Urinary bladder (tissue), 4 donors: ENCODE measurements around the gene SERGEF. TPM values are rescaled to one million over a fixed set of nuclear protein-coding genes. Genes with fewer than 3 reads are reported as not detected.

ENCODE experiments used
- DNase-seq: peaks from one replicate; pipeline ENCODE4 v3.0.0-alpha.2; 2015; ENCODE audit errors: extremely low spot score
- H3K27ac ChIP-seq: one replicate; pipeline ENCODE4 v1.5.1; 2013; ENCODE audit warnings: low read depth, mild to moderate bottlenecking, moderate library complexity
- H3K36me3 ChIP-seq: one replicate; pipeline ENCODE4 v1.6.1; 2013; ENCODE audit warnings: mild to moderate bottlenecking, moderate library complexity; ENCODE audit not compliant: insufficient read depth
- H3K4me1 ChIP-seq: one replicate; pipeline ENCODE4 v1.6.1; 2013; ENCODE audit warnings: mild to moderate bottlenecking, moderate library complexity; ENCODE audit not compliant: insufficient read depth
- H3K4me3 ChIP-seq: one replicate; pipeline ENCODE4 v1.5.1; 2013; ENCODE audit warnings: low read depth, low read length
- WGBS: extraction: QIAGEN DNeasy Blood & Tissue Kit; methylation state at CpG from one replicate; pipeline ENCODE4 v1.1.7; 2013; 5-methylcytosine and 5-hydroxymethylcytosine counted together
- polyA plus RNA-seq: library from polyadenylated mRNA; stranded (reverse); fragments of 200-250 nt; gene quantifications from one replicate; pipeline ENCODE4 v1.2.3, GENCODE V29; 2013
- total RNA-seq: library from RNA; depleted of rRNA; stranded (reverse); fragments of >200 nt; gene quantifications from one replicate; pipeline ENCODE4 v1.2.3, GENCODE V29; 2014
- donor health status: healthy with polysubstance abuse.
- donor health status: healthy.

SERGEF gene
- total RNA-seq (14.1 TPM), polyA plus RNA-seq (45.3 TPM)

- peak; percentile 52 for DNase-seq
- Histone ChIP-seq H3K4me1 (no peaks in the 10 kb centered on the region), H3K36me3 (no peaks in the 10 kb centered on the region), H3K27ac (peak within 1 kb of the TSS; percentile 67), H3K4me3 (peak within 1 kb of the TSS; percentile 76)
- WGBS, result under 1% methylated on average over 92 of the region's 93 CpGs
These were observed at the start of gene SERGEF for GRCh38 chr11:18012906-18013781. SERGEF (minus strand) TSS chr11:18013047; CDS start chr11:18013010, 37 bp downstream.

GRCh38 chr11:18061351-18061750, 48.5 kb upstream of the SERGEF start:
- H3K27ac ChIP-seq, result no peak overlapping the region
- no peak for DNase-seq
- H3K36me3 ChIP-seq, result no peaks in the 10 kb centered on the region
- no peak overlapping the region for H3K4me3 ChIP-seq
- 87% methylated on average over 2 of the region's 2 CpGs for WGBS
- no peaks in the 10 kb centered on the region for H3K4me1 ChIP-seq

- Histone ChIP-seq H3K27ac (no peak overlapping the region), H3K36me3 (no peaks in the 10 kb centered on the region), H3K4me1 (no peaks in the 10 kb centered on the region), H3K4me3 (no peak overlapping the region)
- 83% methylated on average over 1 of the region's 1 CpG for WGBS
- DNase-seq, result no peak
These were observed 43.8 kb upstream of the SERGEF start for GRCh38 chr11:18056561-18057181.

- Histone ChIP-seq H3K27ac (no peak overlapping the region), H3K36me3 (no peaks in the 10 kb centered on the region), H3K4me1 (no peaks in the 10 kb centered on the region), H3K4me3 (no peak overlapping the region)
- WGBS, result 87% methylated on average over 10 of the region's 10 CpGs
- DNase-seq, result no peak
These were observed 41.8 kb upstream of the SERGEF start for GRCh38 chr11:18054511-18055103.

- WGBS, result 62% methylated on average over 2 of the region's 2 CpGs
- no peaks in the 10 kb centered on the region for H3K4me1 ChIP-seq
- no peak overlapping the region for H3K4me3 ChIP-seq
- no peak for DNase-seq
- H3K27ac ChIP-seq, result no peak overlapping the region
- H3K36me3 ChIP-seq, result no peaks in the 10 kb centered on the region
These were observed 38.0 kb upstream of the SERGEF start for GRCh38 chr11:18050848-18051247.

GRCh38 chr11:18046116-18046777, 33.4 kb upstream of the SERGEF start, which contains the start of gene TPH1:
TPH1 (minus strand) TSS chr11:18046269; CDS start chr11:18040762, 5,507 bp downstream.
- Histone ChIP-seq H3K4me3 (no peak within 1 kb of the TSS), H3K36me3 (no peaks in the 10 kb centered on the region), H3K27ac (no peak within 1 kb of the TSS), H3K4me1 (no peaks in the 10 kb centered on the region)
- no peak for DNase-seq
- WGBS, result 8% methylated on average over 36 of the region's 36 CpGs

- DNase-seq, result no peak
- H3K36me3 ChIP-seq, result no peaks in the 10 kb centered on the region
- H3K4me1 ChIP-seq, result no peaks in the 10 kb centered on the region
- H3K27ac ChIP-seq, result no peak overlapping the region
- H3K4me3 ChIP-seq, result no peak overlapping the region
These were observed 23.6 kb upstream of the SERGEF start for GRCh38 chr11:18036456-18036855.

- no peak overlapping the region for H3K27ac ChIP-seq
- WGBS, result 74% methylated on average over 2 of the region's 2 CpGs
- H3K4me1 ChIP-seq, result no peaks in the 10 kb centered on the region
- no peak for DNase-seq
- no peaks in the 10 kb centered on the region for H3K36me3 ChIP-seq
- no peak overlapping the region for H3K4me3 ChIP-seq
These were observed 14.6 kb upstream of the SERGEF start for GRCh38 chr11:18027475-18027874.

- no peaks in the 10 kb centered on the region for H3K4me1 ChIP-seq
- H3K27ac ChIP-seq, result no peak overlapping the region
- no peak overlapping the region for H3K4me3 ChIP-seq
- no peak for DNase-seq
- WGBS, result 88% methylated on average over 1 of the region's 1 CpG
- H3K36me3 ChIP-seq, result no peaks in the 10 kb centered on the region
These were observed 9.6 kb upstream of the SERGEF start for GRCh38 chr11:18022419-18022818.

GRCh38 chr11:18019650-18020049, 6.8 kb upstream of the SERGEF start:
- Histone ChIP-seq H3K36me3 (no peaks in the 10 kb centered on the region), H3K27ac (no peak overlapping the region), H3K4me1 (no peaks in the 10 kb centered on the region), H3K4me3 (no peak overlapping the region)
- no peak for DNase-seq

- DNase-seq, result no peak
- no peaks in the 10 kb centered on the region for H3K4me1 ChIP-seq
- WGBS, result 59% methylated on average over 2 of the region's 2 CpGs
- no peak overlapping the region for H3K4me3 ChIP-seq
- H3K36me3 ChIP-seq, result no peaks in the 10 kb centered on the region
- no peak overlapping the region for H3K27ac ChIP-seq
These were observed 3.9 kb upstream of the SERGEF start for GRCh38 chr11:18016789-18017188.

- H3K27ac ChIP-seq, result no peak overlapping the region
- DNase-seq, result no peak
- no peaks in the 10 kb centered on the region for H3K36me3 ChIP-seq
- no peaks in the 10 kb centered on the region for H3K4me1 ChIP-seq
- no peak overlapping the region for H3K4me3 ChIP-seq
These were observed 2.0 kb upstream of the SERGEF start for GRCh38 chr11:18014876-18015275.

- Histone ChIP-seq H3K36me3 (no peaks in the 10 kb centered on the region), H3K27ac (no peak overlapping the region), H3K4me3 (peak overlapping the region; percentile 76), H3K4me1 (no peaks in the 10 kb centered on the region)
- 18% methylated on average over 11 of the region's 11 CpGs for WGBS
- DNase-seq, result no peak
These were observed 1.1 kb upstream of the SERGEF start for GRCh38 chr11:18013790-18014507.
